ENCODE data around the gene HACD2.

DNA sequence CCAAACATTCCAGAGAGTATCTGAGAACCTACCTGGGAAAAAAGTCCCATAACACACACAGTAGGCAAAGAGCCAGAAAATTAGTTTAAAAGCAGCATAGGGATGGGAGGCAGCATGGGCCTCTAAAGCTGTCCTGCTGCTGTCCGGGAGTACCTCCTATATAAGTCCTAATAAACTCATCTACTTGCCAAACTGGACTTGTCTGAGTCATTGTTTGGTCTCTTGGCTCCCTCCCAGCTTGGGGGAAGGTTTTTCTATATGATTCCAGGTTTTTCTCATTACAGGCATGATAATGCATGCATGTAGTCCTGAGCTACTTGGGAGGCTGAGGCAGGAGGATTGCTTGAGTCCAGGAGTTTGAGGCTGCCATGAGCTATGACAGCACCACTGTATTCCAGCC is 17.5 kb upstream of the HACD2 start:
- TF ChIP-seq EZH2 (IDR thresholded peaks at IDR 0.05; ENCODE audit: insufficient read depth, poor library complexity, severe bottlenecking): no peak
- no peak for TF ChIP-seq EZH2phosphoT487 (IDR thresholded peaks at IDR 0.05; ENCODE audit: insufficient read depth, low read depth)

Measured in GM23248 (cell line).